ENCODE measurements around the gene TJP1. TPM values are rescaled to one million over a fixed set of nuclear protein-coding genes. Genes with fewer than 3 reads are reported as not detected.
"Not testable (repeated sequence)": the region's sequence is repeated elsewhere in the genome, so short reads cannot be mapped to it uniquely, and the experiment has no call there.

Gene TJP1
- total RNA-seq, 1 experiment from 2014 or later: 137 TPM

DNA sequence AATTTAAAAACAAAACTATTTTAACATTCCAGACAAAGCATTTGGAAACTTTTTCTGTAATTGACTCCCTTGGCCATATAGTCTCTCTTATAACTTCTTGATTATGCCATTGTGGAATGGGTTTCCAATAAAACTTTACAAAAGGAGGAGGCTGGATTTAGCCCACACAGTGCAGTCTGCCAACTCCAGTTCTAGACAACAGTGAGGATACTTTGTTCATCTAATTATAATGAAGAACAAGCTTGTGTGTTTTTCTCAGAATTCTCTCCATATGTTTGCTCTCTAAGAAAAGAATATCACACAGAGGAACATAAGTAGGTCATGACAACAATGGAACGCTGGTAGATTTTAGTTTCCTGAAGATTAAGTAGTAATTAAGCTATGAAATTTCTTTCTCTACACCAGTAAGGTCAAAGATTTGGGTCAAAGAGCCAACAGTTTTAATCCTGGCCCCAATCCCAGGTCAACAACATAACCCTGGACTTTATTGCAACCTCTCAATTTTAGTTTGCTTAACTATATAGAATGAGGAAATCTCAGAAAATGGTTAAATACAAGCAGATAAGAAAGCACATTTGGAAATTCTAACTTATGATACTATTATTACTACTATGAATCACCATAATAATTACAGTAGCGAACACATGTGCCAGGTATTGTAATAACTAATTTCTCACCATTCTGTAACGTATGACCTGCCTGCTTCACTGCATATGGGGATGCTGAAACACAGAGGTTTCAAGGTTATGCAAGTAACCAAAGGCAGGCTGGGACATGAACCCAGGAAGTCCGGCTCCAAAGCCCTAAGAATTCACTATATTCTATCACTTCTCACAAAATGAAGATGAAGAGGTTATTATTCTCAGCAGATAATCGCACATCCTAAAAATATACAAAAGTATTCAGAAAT, 65.7 kb downstream of the TJP1 start:
- H3K9me3 Mint-ChIP-seq (ENCODE audit: unreplicated experiment): no peaks in the 10 kb centered on the region
- TF ChIP-seq CTCF (IDR thresholded peaks at IDR 0.05; ENCODE audit: unreplicated experiment): no peak
- no TSS peak for BruUV-seq (replicated peaks)
- ChIA-PET POLR2A (interaction anchor here (0.5 to 1.7 kb wide), 12 partner anchors 9 to 79 kb away, joined by 3 to 17 read pairs (median 3); no protein-coding TSS in a partner anchor), CTCF (interaction anchor here (1.0 to 1.4 kb wide), 4 partner anchors 10 to 319 kb away, joined by 3 to 4 read pairs (median 4); no protein-coding TSS in a partner anchor)
- peaks cover 14% of the 10 kb centered on the region for H3K4me1 Mint-ChIP-seq (ENCODE audit: insufficient read depth, unreplicated experiment)
- no peaks in the 10 kb centered on the region for H3K27me3 Mint-ChIP-seq (ENCODE audit: insufficient read depth, unreplicated experiment)
- H3K27ac Mint-ChIP-seq (ENCODE audit: low read depth, unreplicated experiment): peak overlapping the region; percentile 57
- intact Hi-C loops (cut with micrococcal nuclease): no loop called here
- peak; percentile 84 for DNase-seq (ENCODE audit: unreplicated experiment)
- H3K36me3 Mint-ChIP-seq (ENCODE audit: insufficient read depth, unreplicated experiment): peaks cover 51% of the 10 kb centered on the region
- H3K4me3 Mint-ChIP-seq (ENCODE audit: unreplicated experiment): no peak overlapping the region

- H3K4me3 Mint-ChIP-seq (ENCODE audit: unreplicated experiment); intact Hi-C loops (cut with micrococcal nuclease); H3K27ac Mint-ChIP-seq (ENCODE audit: low read depth, unreplicated experiment); BruUV-seq (replicated peaks); H3K27me3 Mint-ChIP-seq (ENCODE audit: insufficient read depth, unreplicated experiment); DNase-seq (ENCODE audit: unreplicated experiment); H3K9me3 Mint-ChIP-seq (ENCODE audit: unreplicated experiment); POLR2A ChIA-PET: not testable (repeated sequence)
- CTCF ChIA-PET: interaction anchor here (1.0 kb wide), 1 partner anchor 172 kb away, joined by 3 read pairs; no protein-coding TSS in a partner anchor
- H3K36me3 Mint-ChIP-seq (ENCODE audit: insufficient read depth, unreplicated experiment): peaks cover 43% of the 10 kb centered on the region
- H3K4me1 Mint-ChIP-seq (ENCODE audit: insufficient read depth, unreplicated experiment): peaks cover 14% of the 10 kb centered on the region
These were observed 68.3 kb downstream of the TJP1 start for GRCh38 chr15:29754009-29754408.

GRCh38 chr15:29753506-29753905, 68.8 kb downstream of the TJP1 start:
- H3K27ac Mint-ChIP-seq (ENCODE audit: low read depth, unreplicated experiment): no peak overlapping the region
- ChIA-PET CTCF (interaction anchor here (0.6 to 1.0 kb wide), 4 partner anchors 172 to 322 kb away, joined by 3 to 4 read pairs (median 3); no protein-coding TSS in a partner anchor), POLR2A (no interaction called here)
- DNase-seq (ENCODE audit: unreplicated experiment): no peak
- no peak for TF ChIP-seq CTCF (IDR thresholded peaks at IDR 0.05; ENCODE audit: unreplicated experiment)
- no TSS peak for BruUV-seq (replicated peaks)
- intact Hi-C loops (cut with micrococcal nuclease): no loop called here
- H3K36me3 Mint-ChIP-seq (ENCODE audit: insufficient read depth, unreplicated experiment): peaks cover 47% of the 10 kb centered on the region
- H3K4me3 Mint-ChIP-seq (ENCODE audit: unreplicated experiment): no peak overlapping the region
- H3K27me3 Mint-ChIP-seq (ENCODE audit: insufficient read depth, unreplicated experiment): no peaks in the 10 kb centered on the region
- no peaks in the 10 kb centered on the region for H3K9me3 Mint-ChIP-seq (ENCODE audit: unreplicated experiment)
- peaks cover 14% of the 10 kb centered on the region for H3K4me1 Mint-ChIP-seq (ENCODE audit: insufficient read depth, unreplicated experiment)

DNA sequence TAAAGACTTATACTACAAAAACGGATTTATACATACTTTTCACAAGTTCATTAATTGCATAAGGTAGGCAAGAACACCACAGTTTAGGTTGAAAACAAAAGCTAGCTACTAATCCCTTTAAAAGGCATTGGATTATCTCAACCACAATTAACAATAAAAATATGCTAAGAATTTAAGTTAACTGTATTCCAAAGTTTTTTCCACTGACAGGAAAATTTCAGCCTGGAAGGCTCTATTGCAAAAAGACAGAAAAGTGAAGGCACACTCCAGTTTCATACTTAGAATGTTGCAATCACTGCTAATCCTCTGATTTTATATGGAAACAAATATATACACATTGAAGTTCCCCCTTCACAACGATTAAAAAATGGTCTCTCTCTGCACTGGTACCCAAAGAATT, 71.5 kb downstream of the TJP1 start:
- Mint-ChIP-seq H3K9me3 (ENCODE audit: unreplicated experiment) (no peaks in the 10 kb centered on the region), H3K4me3 (ENCODE audit: unreplicated experiment) (no peak overlapping the region), H3K27ac (ENCODE audit: low read depth, unreplicated experiment) (no peak overlapping the region), H3K27me3 (ENCODE audit: insufficient read depth, unreplicated experiment) (no peaks in the 10 kb centered on the region), H3K4me1 (ENCODE audit: insufficient read depth, unreplicated experiment) (no peaks in the 10 kb centered on the region), H3K36me3 (ENCODE audit: insufficient read depth, unreplicated experiment) (peaks cover 46% of the 10 kb centered on the region)
- DNase-seq (ENCODE audit: unreplicated experiment): no peak
- intact Hi-C loops (cut with micrococcal nuclease): no loop called here
- ChIA-PET CTCF (interaction anchor here (0.6 to 6.8 kb wide), 6 partner anchors 28 to 324 kb away, joined by 3 to 71 read pairs (median 12); no protein-coding TSS in a partner anchor), POLR2A (interaction anchor here (0.6 to 2.0 kb wide), 6 partner anchors 14 to 315 kb away, joined by 3 to 7 read pairs (median 3); no protein-coding TSS in a partner anchor)
- no TSS peak for BruUV-seq (replicated peaks)
- no peak for TF ChIP-seq CTCF (IDR thresholded peaks at IDR 0.05; ENCODE audit: unreplicated experiment)
